ENCODE data around the gene RAD23B. TPM values are rescaled to one million over a fixed set of nuclear protein-coding genes. Genes with fewer than 3 reads are reported as not detected.

The RAD23B gene
- total RNA-seq, 1 experiment from 2014 or later: 69.9 TPM

GRCh38 chr9:107334103-107334776 is 51.2 kb downstream of the RAD23B start:
- no peak for DNase-seq (ENCODE audit: low spot score)

- no peak for DNase-seq (ENCODE audit: low spot score)
Observed at GRCh38 chr9:107335331-107335730, 52.3 kb downstream of the RAD23B start.

DNA sequence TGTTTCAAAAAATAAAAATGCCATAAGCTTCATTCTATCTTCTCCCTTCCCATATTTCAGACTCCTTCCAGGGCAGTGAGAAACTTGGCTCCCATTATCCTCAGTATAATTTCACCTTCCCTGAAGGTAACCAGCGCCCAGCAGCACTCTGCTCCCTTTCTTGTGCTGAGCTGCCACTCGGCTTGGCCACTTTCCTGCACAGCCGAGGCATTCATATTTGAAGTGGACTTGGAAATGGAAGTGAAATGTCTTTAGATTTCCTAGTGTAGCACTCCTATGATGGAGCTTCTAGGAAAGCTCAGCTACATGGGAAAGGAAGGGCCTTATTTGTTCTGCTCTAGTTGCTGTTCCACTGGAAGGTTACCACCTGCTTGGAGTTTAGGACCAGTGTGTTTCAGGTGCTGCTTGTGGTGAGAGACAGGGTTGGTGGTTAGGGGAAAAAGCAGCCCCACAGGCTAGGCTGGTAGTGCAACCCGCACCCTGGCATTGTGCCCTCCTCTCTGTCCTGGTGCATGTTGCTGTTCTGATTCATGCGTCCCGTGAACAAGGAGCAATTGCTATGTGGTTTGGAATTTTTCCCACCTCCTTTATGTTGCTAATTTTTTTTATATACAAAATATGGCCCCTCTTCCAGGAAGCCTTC is 53.8 kb downstream of the RAD23B start:
- DNase-seq (ENCODE audit: low spot score): peak; percentile 17

DNA sequence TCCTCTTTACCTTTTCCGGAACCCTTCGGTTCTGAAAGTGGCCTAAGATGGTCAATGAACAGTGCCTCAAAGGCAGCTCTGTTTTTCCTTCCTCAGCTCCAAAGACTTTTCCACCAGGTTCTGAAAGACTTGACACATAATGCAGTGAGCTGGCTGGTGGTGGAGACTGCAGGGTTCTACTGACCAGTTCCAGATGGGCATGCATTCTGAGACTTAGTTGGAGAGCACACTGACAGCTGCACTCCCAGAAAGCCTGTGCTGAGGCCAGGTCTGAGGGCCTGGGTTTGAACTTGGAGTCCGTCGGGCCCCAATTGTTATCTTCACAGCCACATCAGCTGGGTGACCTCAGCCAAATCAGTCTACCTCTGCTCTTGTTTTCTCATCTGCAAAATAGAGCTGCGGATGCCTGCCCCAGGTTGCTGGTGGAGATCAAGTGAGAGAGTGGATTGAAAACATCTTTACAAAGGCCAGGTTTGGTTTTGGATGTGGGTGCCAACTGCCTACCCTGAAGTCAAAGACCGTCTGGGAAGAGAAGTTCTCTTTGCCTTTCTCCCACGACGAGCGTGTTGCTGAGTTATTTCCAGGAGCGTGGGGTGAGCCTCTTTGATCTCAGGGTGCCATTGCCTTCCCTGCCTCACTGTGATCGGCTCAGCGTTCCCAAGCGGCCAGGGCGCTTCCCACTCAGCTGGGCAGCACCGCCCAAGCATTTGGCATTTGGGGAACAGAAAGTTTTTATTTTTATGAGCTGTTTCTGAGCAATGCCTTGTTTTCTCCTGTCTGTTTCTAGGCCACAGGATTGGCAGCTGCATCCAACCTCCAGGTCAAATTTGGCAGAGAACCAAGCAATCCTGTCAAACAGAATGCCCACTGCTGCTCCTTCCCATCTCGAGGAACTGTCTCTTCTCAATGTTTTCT is 54.9 kb downstream of the RAD23B start:
- DNase-seq (ENCODE audit: low spot score): no peak

DNA sequence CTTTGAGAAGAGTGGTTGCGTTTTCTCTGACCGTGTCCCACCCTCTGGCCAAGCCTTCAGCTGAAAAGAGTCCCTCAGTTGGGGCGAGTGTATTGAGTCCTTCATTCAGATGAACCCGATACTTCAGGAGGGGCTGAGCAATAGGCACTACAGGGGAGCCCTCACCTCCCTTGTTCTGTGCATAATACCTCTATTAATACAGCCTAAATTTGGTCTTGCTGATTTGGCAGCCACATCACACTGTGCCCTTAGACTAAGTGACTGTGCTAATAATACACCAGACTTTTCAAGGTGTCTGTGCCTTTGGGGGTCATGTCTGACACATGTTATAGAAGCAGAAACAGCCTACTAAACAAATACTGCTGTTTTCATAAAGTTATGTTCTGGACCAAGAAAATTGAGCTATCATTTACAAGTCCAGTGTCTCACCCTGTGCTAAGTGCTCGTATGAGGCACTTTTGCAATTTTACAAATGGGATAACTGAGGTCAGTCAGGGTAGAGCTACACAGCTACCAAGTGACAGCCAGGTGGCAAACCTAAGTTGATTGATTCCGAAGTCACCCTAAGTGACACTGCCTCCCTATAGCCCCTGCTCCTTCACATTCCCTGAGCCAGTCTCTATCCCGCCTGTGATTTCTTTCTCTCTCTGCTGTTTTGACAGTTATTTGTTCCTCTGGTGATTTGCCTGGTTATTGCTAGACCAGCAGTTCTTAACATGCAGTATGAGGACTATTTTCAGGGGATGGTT is 56.0 kb downstream of the RAD23B start:
- DNase-seq (ENCODE audit: low spot score): no peak

DNA sequence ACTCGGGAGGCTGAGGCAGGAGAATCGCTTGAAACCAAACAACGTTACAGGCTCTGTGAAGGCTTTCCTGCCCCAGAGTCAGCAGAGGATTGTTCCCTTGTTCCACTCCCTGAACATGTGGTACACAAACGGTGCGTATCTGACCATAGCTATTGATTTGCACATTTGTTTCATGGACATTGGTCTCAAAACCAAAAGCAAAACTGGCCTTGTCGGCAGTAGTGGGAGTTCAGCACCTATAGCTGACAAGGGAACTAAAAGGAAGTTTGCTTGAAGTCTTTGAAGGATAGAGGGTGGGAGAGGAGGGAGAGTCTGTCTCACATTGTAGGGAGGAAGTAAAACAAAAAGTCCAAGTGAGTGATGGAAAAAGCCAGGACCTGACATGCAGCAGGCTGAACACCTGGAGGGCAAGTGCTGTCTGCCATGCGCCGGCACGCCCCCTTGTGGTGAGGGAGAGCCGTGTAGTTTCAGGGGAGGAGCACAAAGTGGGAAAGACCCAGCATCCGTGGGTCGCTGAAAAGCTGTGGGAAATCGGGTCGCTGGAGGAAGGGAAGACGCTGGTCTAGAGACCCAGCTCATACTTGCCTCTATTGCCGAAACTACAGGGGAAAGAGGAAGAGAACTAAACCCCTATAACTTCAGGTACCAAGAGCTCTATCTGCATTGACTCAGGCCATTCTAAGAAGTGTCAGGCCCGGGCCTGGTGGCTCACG is 58.0 kb downstream of the RAD23B start:
- peak; percentile 87 for DNase-seq (ENCODE audit: low spot score)

DNA sequence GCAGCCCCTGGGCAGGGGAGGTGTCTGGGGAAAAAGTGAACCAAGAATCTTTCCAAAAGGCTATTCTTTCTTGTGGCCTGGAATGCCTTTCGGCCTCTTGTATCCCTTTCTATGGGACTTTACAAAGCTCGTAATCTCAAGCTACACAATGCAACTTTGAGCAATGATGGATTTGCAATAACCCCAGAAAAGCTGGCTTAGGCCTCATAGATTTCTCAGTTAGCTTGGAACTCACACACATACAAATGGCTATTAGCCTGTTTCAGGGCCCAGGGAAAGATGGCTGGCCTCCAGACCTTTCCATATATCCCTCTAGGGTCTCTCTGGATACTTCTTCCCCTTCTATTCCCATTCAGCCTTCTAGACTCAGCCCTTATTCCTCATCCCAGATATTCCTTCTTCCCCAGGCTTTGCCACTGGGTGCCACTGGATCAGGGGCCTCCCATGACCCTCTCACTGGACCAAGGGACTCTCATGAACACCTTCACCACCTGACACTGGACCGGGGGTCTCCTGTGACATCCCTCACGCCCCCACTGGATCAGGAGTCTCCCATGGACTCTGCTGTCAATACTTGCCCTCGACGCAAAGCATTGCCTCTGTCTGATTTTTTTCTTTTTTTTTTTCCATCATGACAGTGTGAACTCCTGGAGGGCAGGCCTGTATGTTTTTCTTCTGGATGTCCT is 59.5 kb downstream of the RAD23B start:
- no peak for DNase-seq (ENCODE audit: low spot score)

DNA sequence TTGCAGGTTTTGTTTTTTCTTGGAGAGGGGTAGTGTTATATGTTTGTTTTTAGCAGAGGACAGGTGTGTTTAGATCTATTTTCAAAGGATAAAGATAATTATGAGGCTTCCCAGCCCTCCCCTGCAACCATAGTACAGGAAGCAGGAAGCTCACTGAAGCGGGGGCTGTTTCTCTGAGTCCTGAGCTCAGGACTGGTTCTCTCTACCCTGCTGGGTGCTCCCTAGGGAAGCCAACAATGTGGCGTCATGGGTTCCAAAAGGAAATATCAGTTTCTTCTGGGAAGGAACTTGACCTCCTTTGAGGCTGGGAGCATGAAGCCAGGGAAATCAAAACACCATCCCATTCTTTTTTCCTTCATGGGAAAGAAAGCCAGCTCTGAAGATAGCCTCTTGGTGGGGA is 62.2 kb downstream of the RAD23B start:
- no peak for DNase-seq (ENCODE audit: low spot score)

GRCh38 chr9:107348836-107349235 is 65.8 kb downstream of the RAD23B start:
- DNase-seq (ENCODE audit: low spot score): no peak

- no peak for DNase-seq (ENCODE audit: low spot score)
Observed at GRCh38 chr9:107350443-107350842, 67.4 kb downstream of the RAD23B start.

DNA sequence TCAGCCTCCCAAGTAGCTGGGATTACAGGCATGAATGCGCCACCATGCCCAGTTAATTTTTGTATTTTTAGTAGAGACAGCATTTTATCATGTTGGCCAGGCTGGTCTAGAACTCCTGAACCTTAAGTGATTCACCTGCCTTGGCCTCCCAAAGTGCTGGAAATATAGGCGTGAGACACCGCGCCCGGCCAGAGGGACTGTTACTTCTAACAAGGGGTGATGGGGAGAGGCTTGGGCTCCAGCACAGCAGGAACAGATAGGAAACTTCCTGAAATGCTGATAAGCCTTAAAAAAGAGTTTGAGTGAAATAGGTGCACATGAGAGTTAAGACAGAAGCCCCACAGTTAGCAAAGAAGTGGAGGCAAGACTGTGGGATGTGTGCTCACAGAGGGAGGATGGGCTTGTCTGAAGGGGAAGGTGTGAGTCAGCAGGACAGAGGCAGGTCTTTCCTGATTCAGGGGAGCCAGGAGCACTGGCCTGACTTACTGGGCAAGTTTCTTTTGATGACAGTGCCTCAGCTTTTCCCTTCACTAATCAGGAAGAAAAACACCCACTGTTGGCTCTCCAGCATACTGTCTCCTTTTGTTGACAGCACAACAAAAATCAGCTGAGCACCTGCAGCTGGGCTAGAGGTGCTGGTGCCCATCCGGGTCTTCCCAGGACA is 68.4 kb downstream of the RAD23B start:
- no peak for DNase-seq (ENCODE audit: low spot score)

DNA sequence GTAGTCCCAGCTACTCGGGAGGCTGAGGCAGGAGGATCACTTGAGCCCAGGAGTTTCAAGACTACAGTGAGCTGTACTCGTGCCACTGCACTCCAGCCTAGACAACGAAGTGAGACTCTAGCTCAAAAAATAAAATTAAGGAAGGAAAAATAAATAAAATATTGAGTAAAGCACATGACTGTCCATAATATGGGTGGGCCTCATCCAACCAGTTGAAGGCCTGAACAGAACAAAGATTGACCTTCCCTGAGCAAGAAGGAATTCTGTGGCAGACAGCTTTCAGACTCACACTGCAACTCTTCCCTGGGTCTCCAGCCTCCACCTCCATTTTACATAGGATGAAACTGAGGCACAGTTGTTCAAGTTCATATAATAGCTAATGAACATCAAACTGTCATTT is 72.3 kb downstream of the RAD23B start:
- no peak for DNase-seq (ENCODE audit: low spot score)

- DNase-seq (ENCODE audit: low spot score): no peak
Observed at GRCh38 chr9:107358986-107359385, 75.9 kb downstream of the RAD23B start.

DNA sequence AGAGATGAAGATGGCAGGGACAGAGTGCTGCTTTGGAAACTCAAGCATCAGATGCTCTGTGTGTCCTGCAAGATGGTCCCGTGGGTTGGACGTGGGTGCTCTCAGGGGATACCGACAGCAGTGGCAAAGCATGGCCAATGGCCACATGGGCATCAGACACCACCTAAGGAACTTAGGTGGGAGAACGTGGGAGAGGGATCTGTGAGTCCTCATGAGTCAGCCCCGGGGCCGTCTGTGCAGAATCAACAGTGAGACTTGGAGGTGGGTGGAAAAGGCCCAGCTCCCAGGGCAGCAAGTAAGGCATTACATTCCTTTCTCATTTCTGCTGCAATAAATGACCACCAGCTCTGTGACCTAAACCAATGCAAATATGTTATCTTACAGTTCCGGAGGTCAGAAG is 77.0 kb downstream of the RAD23B start:
- DNase-seq (ENCODE audit: low spot score): no peak

DNA sequence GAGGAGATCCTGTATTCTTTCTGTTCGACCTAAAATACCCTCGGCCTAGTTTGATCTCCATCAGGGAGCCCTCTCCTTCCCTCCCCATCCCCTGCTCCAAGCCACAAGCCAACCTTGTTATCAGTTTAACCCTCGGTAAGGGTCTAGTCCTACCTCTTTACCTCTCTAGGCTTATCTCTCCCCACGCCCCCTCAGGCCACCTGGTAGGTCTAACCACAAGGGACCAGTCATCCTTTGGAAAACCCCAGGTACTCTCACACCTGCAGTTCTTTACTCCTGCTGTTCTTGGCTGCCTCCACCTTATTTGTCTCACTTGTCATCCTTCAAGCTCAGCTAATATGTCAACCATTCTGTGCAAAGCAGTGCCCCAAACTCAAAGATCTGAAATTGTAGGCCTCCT is 78.7 kb downstream of the RAD23B start:
- no peak for DNase-seq (ENCODE audit: low spot score)

DNA sequence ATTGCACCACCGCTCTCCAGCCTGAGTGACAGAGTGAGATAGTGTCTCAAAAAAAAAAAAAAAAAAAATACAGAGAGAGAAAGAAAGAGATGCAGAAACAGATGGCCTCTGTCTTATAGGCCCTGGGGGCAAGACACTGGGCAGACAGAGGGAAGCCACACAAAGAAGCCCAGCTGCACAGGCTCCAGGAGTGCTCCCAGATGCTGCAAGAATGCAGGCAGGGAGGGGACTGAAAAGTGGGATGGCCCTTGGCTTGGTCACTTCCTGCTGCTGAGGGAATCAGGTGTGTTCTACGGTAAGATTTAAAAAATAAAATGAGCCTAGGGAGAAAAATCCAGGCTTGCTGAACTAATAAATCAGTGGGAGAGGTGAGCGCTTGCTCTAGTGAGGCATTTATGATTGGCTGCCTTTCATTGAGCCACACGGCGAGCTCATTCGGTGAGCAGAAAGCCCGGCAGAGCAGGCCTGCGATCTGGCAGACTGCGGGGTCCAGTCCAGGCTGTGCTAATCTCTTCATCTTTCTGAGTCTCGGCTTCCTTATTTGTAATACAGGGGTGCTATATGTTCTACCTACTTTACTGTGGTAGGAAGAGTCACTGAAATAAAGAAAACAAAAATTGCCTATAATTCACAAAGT is 80.6 kb downstream of the RAD23B start:
- DNase-seq (ENCODE audit: low spot score): no peak

- DNase-seq (ENCODE audit: low spot score): no peak
Observed at GRCh38 chr9:107367727-107368502, 84.8 kb downstream of the RAD23B start.

- DNase-seq (ENCODE audit: low spot score): no peak
Observed at GRCh38 chr9:107368696-107369095, 85.6 kb downstream of the RAD23B start.

- DNase-seq (ENCODE audit: low spot score): no peak
Observed at GRCh38 chr9:107373809-107374208, 90.7 kb downstream of the RAD23B start.

Measured in HT-29 (cell line).